ENCODE data around the gene LRP2BP. TPM values are rescaled to one million over a fixed set of nuclear protein-coding genes. Genes with fewer than 3 reads are reported as not detected.

LRP2BP gene
- total and polyA plus RNA-seq, 2 of the 4 experiments (the other 2 are of a cell fraction): 0.10 to 0.18 TPM

DNA sequence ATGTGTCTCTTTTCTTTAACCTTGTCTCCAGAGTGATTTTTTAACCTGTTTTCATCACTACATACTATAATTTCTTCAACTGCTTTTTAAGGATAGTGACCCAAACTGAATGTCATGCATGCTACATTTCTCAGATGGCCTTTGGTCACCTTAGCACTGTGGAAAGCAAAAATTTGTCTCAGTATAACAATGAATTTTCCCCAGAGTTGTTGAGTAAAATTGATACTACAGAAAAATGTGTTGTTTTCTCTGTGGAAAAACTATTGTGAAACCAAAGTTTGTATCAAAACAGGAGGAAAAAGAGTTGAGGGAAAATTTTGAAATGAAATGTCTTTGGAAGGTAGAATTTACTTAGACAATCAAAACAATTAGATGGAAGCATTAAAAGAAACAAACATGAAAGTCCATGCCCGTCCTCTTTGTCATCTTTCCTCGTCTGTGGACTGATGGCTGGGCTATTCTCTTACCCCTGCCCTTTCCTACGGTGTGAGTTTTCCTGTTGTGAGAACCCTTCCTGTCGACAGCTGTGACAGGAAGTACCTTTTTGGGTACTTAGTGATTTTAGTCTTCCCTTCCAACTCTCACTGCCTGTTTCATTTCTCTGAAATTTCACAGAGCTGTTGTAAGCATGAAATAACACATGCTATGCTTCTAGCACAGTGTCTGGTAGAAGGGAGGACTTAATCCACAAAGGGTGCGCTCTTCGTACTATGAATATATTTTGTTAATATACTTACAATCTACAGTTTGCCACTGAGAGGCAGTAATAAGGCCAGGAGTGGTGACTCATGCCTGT is 50.8 kb downstream of the LRP2BP start:
- Histone ChIP-seq H3K79me1 (ENCODE audit: low read depth in 1 of 2, low read length in 2 of 2) (no peaks in the 10 kb centered on the region; a peak in 1 of 4 replicates), H3K56ac (ENCODE audit: extremely low read depth, insufficient read depth, low read length) (no peak overlapping the region), H2BK120ac (ENCODE audit: low read depth, low read length) (no peak overlapping the region), H2AK9ac (replicated peaks; ENCODE audit: low read depth, low read length, poor library complexity) (no peak overlapping the region), H2AK5ac (ENCODE audit: low read depth, low read length) (no peak overlapping the region), H3K36me3 (ENCODE audit: control insufficient read depth, insufficient read depth, low read length) (peaks cover 8% of the 10 kb centered on the region), H3K27me3 (ENCODE audit: control insufficient read depth, insufficient read depth, low read length) (no peaks in the 10 kb centered on the region), H3K4me3 (ENCODE audit: insufficient read depth, low read depth, low read length) (no peak overlapping the region), H2BK20ac (ENCODE audit: low read depth, low read length) (no peak overlapping the region), H4K20me1 (ENCODE audit: insufficient read depth, low read length) (no peaks in the 10 kb centered on the region), H3K23ac (ENCODE audit: low read depth, low read length) (no peak overlapping the region), H3K14ac (replicated peaks; ENCODE audit: low read depth, low read length) (no peak overlapping the region), H3K4me2 (ENCODE audit: low read depth, low read length) (no peak overlapping the region), H3K4me1 (ENCODE audit: control insufficient read depth, insufficient read depth, low read length) (peaks cover 5% of the 10 kb centered on the region; the same call in 1 of the 2 replicates), H3K9me3 (ENCODE audit: control insufficient read depth, insufficient read depth, low read length) (no peaks in the 10 kb centered on the region), H3K9ac (ENCODE audit: low read depth, low read length) (no peak overlapping the region), H2AFZ (replicated peaks; ENCODE audit: low read length, poor library complexity) (no peak overlapping the region), H2BK5ac (ENCODE audit: low read depth, low read length, poor library complexity, severe bottlenecking) (no peak overlapping the region), H4K8ac (ENCODE audit: low read depth in 2 of 2, low read length in 2 of 2) (no peak overlapping the region; a peak in 1 of 4 replicates), H2BK15ac (ENCODE audit: low read depth, low read length) (no peak overlapping the region), H3K18ac (ENCODE audit: low read depth, low read length) (no peak overlapping the region), H4K5ac (ENCODE audit: low read depth, low read length) (no peak overlapping the region), H4K91ac (ENCODE audit: insufficient read depth, low read depth, low read length) (no peak overlapping the region), H3K27ac (ENCODE audit: insufficient read depth, low read length) (no peak overlapping the region), H3K4ac (ENCODE audit: low read depth, low read length) (no peak overlapping the region), H3K9me1 (ENCODE audit: insufficient read depth, low read length) (peaks cover 2% of the 10 kb centered on the region)
- dilution Hi-C loops (cut with HindIII; ENCODE audit: low sequenced_read_pairs, unreplicated experiment): no loop called here
- intact Hi-C loops (cut with micrococcal nuclease): no loop called here
- no CpG with 5 or more reads among the region's 6 CpGs for WGBS, 2 experiments (ENCODE audit: extremely low coverage in 2 of 2, insufficient read length in 1 of 2)
- ChIA-PET POLR2A (ENCODE audit: unreplicated experiment) (no interaction called here), CTCF (no interaction called here)
- in situ Hi-C loops (cut with MboI; ENCODE audit: low sequenced_read_pairs): no loop called here
- ATAC-seq (ENCODE audit: low read depth): no peak
- TF ChIP-seq, protein P1, sequence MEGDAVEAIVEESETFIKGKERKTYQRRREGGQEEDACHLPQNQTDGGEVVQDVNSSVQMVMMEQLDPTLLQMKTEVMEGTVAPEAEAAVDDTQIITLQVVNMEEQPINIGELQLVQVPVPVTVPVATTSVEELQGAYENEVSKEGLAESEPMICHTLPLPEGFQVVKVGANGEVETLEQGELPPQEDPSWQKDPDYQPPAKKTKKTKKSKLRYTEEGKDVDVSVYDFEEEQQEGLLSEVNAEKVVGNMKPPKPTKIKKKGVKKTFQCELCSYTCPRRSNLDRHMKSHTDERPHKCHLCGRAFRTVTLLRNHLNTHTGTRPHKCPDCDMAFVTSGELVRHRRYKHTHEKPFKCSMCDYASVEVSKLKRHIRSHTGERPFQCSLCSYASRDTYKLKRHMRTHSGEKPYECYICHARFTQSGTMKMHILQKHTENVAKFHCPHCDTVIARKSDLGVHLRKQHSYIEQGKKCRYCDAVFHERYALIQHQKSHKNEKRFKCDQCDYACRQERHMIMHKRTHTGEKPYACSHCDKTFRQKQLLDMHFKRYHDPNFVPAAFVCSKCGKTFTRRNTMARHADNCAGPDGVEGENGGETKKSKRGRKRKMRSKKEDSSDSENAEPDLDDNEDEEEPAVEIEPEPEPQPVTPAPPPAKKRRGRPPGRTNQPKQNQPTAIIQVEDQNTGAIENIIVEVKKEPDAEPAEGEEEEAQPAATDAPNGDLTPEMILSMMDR (conservative IDR thresholded peaks at IDR 0.05; ENCODE audit: low read depth, low read length): no peak
- TF ChIP-seq RFX5 (IDR thresholded peaks at IDR 0.05; ENCODE audit: low read depth, low read length): no peak
- no peak for TF ChIP-seq MAFK (IDR thresholded peaks at IDR 0.05; ENCODE audit: low read depth, low read length)
- 0 out of 2 replicates have a peak, but pooled peaks have one; percentile 17 for TF ChIP-seq CEBPB (IDR thresholded peaks at IDR 0.05; ENCODE audit: low read depth, low read length)
- DNase-seq: no peak
- no TSS peak for BruUV-seq (replicated peaks)

All from IMR-90 (cell line).